Uterus (tissue), 2 donors: ENCODE measurements around the gene PRKAR1B.
A peak's percentile ranks its signal among the peaks of the same experiment; 100 is the strongest.

ENCODE experiments used
- CTCF ChIP-seq, 4 experiments: fragments of 200-600 bp in 2 of 4; fragments of 450-650 bp in 2 of 4; sonication (generic) in 2 of 4; IDR thresholded peaks; one replicate each; pipeline ENCODE4 v1.5.1; 2016 to 2019; ENCODE audit warnings: antibody characterized with exemption in 4 of 4, mild to moderate bottlenecking in 2 of 4, moderate library complexity in 1 of 4
- POLR2A ChIP-seq, 2 donors: fragments of 450-650 bp; IDR thresholded peaks; one replicate each; pipeline ENCODE4 v1.6.1; 2016; ENCODE audit warnings: antibody characterized with exemption in 2 of 2, mild to moderate bottlenecking in 1 of 2, moderate library complexity in 1 of 2

- peak in 1 of 2 donors; percentile 1 for TF ChIP-seq POLR2A (IDR thresholded peaks at IDR 0.05)
- no peak for TF ChIP-seq CTCF (IDR thresholded peaks at IDR 0.05)
Observed at GRCh38 chr7:768881-769504, 41.9 kb upstream of the PRKAR1B start.
